OCI-LY7 (cell line): ENCODE results near the gene DYNC2H1.

Experiments used
- CTCF ChIP-seq: fragments of 200-600 bp; sonication (generic); conservative IDR thresholded peaks from 2 replicates; pipeline ENCODE4 v1.5.1; 2014; ENCODE audit warnings: mild to moderate bottlenecking, antibody characterized with exemption, low read length, moderate library complexity, mixed read lengths
- EZH2phosphoT487 ChIP-seq: fragments of 200-600 bp; sonication (generic); IDR thresholded peaks from 2 replicates; pipeline ENCODE4 v1.6.1; 2018; ENCODE audit warnings: low read depth, borderline replicate concordance, mild to moderate bottlenecking, mixed run types, antibody characterized with exemption, low read length, moderate library complexity, mixed read lengths

DNA sequence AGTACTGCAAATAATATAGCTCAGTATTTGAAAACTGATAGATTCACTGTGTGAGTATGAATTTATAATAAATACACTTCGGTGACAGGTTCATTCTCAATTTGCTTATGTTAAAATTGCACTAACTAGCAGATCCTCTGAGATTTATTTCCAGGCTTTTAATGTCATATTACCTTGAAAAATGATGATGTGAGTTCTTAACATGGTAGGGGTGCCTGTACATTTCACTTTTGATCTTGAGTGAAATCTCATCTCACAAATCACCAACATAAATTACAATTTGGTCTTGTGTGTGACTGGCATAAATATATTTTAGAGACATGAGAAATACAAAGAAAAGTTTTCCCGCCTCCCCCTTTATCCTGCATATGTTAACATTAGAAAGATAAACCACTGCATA is 240.4 kb downstream of the DYNC2H1 start:
- TF ChIP-seq CTCF: no peak
- no peak for TF ChIP-seq EZH2phosphoT487
